Liver (tissue), 9 donors: ENCODE data around the gene CFAP57. TPM values are rescaled to one million over a fixed set of nuclear protein-coding genes. Genes with fewer than 3 reads are reported as not detected.

Experiments
- DNase-seq: peaks from one replicate; pipeline ENCODE4 v3.0.0-alpha.2; 2017; ENCODE audit warnings: low spot score
- H3K27ac ChIP-seq, 2 donors: one replicate each; pipeline ENCODE4 v1.7.0; 2013; ENCODE audit warnings: inconsistent platforms in 2 of 2, low read length in 2 of 2, control low read depth in 1 of 2, low read depth in 1 of 2, mild to moderate bottlenecking in 1 of 2
- H3K27me3 ChIP-seq, 4 donors: one replicate each; pipeline versions ENCODE4 v1.6.1 to v1.7.0; 2013; ENCODE audit warnings: low read length in 3 of 4, inconsistent platforms in 1 of 4, mild to moderate bottlenecking in 1 of 4, moderate library complexity in 1 of 4; ENCODE audit not compliant: control insufficient read depth in 4 of 4, insufficient read depth in 4 of 4
- H3K36me3 ChIP-seq, 4 donors: one replicate each; pipeline versions ENCODE4 v1.6.1 to v1.7.0; 2013; ENCODE audit warnings: low read length in 3 of 4, mild to moderate bottlenecking in 3 of 4, low read depth in 1 of 4, moderate library complexity in 1 of 4; ENCODE audit not compliant: control insufficient read depth in 4 of 4, insufficient read depth in 3 of 4
- H3K4me1 ChIP-seq, 4 donors: one replicate each; pipeline versions ENCODE4 v1.6.1 to v1.7.0; 2013; ENCODE audit warnings: low read length in 3 of 4, mild to moderate bottlenecking in 3 of 4, moderate library complexity in 1 of 4; ENCODE audit not compliant: control insufficient read depth in 4 of 4, insufficient read depth in 4 of 4
- H3K4me3 ChIP-seq, 3 donors: one replicate each; pipeline versions ENCODE4 v1.6.1 to v1.7.0; 2013; ENCODE audit warnings: low read length in 3 of 3, control low read depth in 1 of 3, low read depth in 1 of 3, mild to moderate bottlenecking in 1 of 3
- H3K9ac ChIP-seq, 2 donors: one replicate each; pipeline ENCODE4 v1.7.0; 2013; ENCODE audit warnings: low read length in 2 of 2, mild to moderate bottlenecking in 2 of 2, moderate library complexity in 2 of 2, control low read depth in 1 of 2, low read depth in 1 of 2
- H3K9me3 ChIP-seq, 4 donors: one replicate each; pipeline versions ENCODE4 v1.6.1 to v1.7.0; 2013; ENCODE audit warnings: low read length in 3 of 4; ENCODE audit not compliant: control insufficient read depth in 4 of 4
- ATF3 ChIP-seq: IDR thresholded peaks from 2 replicates; pipeline ENCODE4 v1.6.1; 2016; ENCODE audit warnings: antibody characterized with exemption
- CTCF ChIP-seq: fragments of 150-350 bp; IDR thresholded peaks from 2 replicates; pipeline ENCODE4 v1.5.1; 2017; ENCODE audit warnings: improper control_type of control experiment, low read depth, low read length; ENCODE audit not compliant: missing input control
- EGR1 ChIP-seq, 2 donors: IDR thresholded peaks; 2 replicates each; pipeline ENCODE4 v1.6.1; 2016 to 2018; ENCODE audit warnings: antibody characterized with exemption in 2 of 2, low read depth in 2 of 2
- FOXA1 ChIP-seq: IDR thresholded peaks from 2 replicates; pipeline ENCODE4 v1.6.1; 2016; ENCODE audit warnings: antibody characterized with exemption
- FOXA2 ChIP-seq: IDR thresholded peaks from 2 replicates; pipeline ENCODE4 v1.6.1; 2016; ENCODE audit warnings: antibody characterized with exemption
- GABPA ChIP-seq, 2 donors: IDR thresholded peaks in 1 of 2; conservative IDR thresholded peaks in 1 of 2; 2 replicates each; pipeline ENCODE4 v1.6.1; 2016; ENCODE audit warnings: antibody characterized with exemption in 2 of 2, mild to moderate bottlenecking in 1 of 2, moderate library complexity in 1 of 2
- HNF4A ChIP-seq, 2 donors: conservative IDR thresholded peaks; 2 replicates each; pipeline ENCODE4 v1.6.1; 2016; ENCODE audit warnings: antibody characterized with exemption in 2 of 2, mild to moderate bottlenecking in 2 of 2
- HNF4G ChIP-seq: IDR thresholded peaks from 2 replicates; pipeline ENCODE4 v1.6.1; 2016; ENCODE audit warnings: antibody characterized with exemption
- JUND ChIP-seq, 2 donors: IDR thresholded peaks; 2 replicates each; pipeline ENCODE4 v1.6.1; 2016; ENCODE audit warnings: antibody characterized with exemption in 2 of 2
- MAX ChIP-seq: IDR thresholded peaks from 2 replicates; pipeline ENCODE4 v1.6.1; 2016; ENCODE audit warnings: antibody characterized with exemption
- NR2F2 ChIP-seq: IDR thresholded peaks from 2 replicates; pipeline ENCODE4 v1.6.1; 2016; ENCODE audit warnings: antibody characterized with exemption
- RAD21 ChIP-seq, 2 donors: IDR thresholded peaks; 2 replicates each; pipeline ENCODE4 v1.6.1; 2016; ENCODE audit warnings: antibody characterized with exemption in 2 of 2, mild to moderate bottlenecking in 2 of 2
- REST ChIP-seq: IDR thresholded peaks from 2 replicates; pipeline ENCODE4 v1.6.1; 2016; ENCODE audit warnings: antibody characterized with exemption, mild to moderate bottlenecking
- RXRA ChIP-seq, 2 donors: IDR thresholded peaks; 2 replicates each; pipeline ENCODE4 v1.6.1; 2017 to 2018; ENCODE audit warnings: antibody characterized with exemption in 2 of 2, mild to moderate bottlenecking in 1 of 2
- SP1 ChIP-seq: IDR thresholded peaks from 2 replicates; pipeline ENCODE4 v1.6.1; 2018; ENCODE audit warnings: antibody characterized with exemption, mild to moderate bottlenecking
- TAF1 ChIP-seq: conservative IDR thresholded peaks from 2 replicates; pipeline ENCODE4 v1.6.1; 2016; ENCODE audit warnings: antibody characterized with exemption, mild to moderate bottlenecking
- YY1 ChIP-seq: IDR thresholded peaks from 2 replicates; pipeline ENCODE4 v1.6.1; 2016; ENCODE audit warnings: antibody characterized with exemption, mild to moderate bottlenecking
- ZBTB33 ChIP-seq: IDR thresholded peaks from 2 replicates; pipeline ENCODE4 v1.6.1; 2016; ENCODE audit warnings: antibody characterized with exemption
- WGBS: extraction: QIAGEN DNeasy Blood & Tissue Kit; methylation state at CpG from one replicate; pipeline ENCODE4 v1.1.7; 2013; 5-methylcytosine and 5-hydroxymethylcytosine counted together
- polyA plus RNA-seq, 2 donors: library from polyadenylated mRNA; stranded (reverse) in 1 of 2; unstranded in 1 of 2; fragments of 200-250 nt in 1 of 2; fragments of >200 nt in 1 of 2; fragmentation: Nextera tagmentation in 1 of 2; extraction: Ambion mirVana in 1 of 2; gene quantifications; one replicate each; pipeline versions ENCODE4 v1.2.1 to v1.2.3, GENCODE V29; 2013 to 2015
- total RNA-seq, 2 donors: library from RNA; depleted of rRNA; stranded (reverse); fragments of >200 nt; gene quantifications; one replicate each; pipeline ENCODE4 v1.2.3, GENCODE V29; 2014
- donor health status: healthy.
- donor health status: healthy.
- donor health status: healthy.
- donor health status: healthy.
- donor health status: healthy.

The CFAP57 gene
- total and polyA plus RNA-seq, 4 donors = under 0.01 to 14.5 (median 0.10) TPM

GRCh38 chr1:43234267-43234666 lies 62.1 kb downstream of the CFAP57 start:
- H3K4me3 ChIP-seq = no peak overlapping the region
- TF ChIP-seq YY1 = no peak
- TF ChIP-seq MAX = no peak
- no peak for TF ChIP-seq HNF4A (conservative IDR thresholded peaks at IDR 0.05)
- TF ChIP-seq SP1 = no peak
- TF ChIP-seq ATF3 = no peak
- TF ChIP-seq RXRA (IDR thresholded peaks at IDR 0.05) = no peak
- TF ChIP-seq FOXA2 = no peak
- no peak for TF ChIP-seq HNF4G
- TF ChIP-seq REST = no peak
- TF ChIP-seq FOXA1 = no peak
- TF ChIP-seq JUND (IDR thresholded peaks at IDR 0.05) = no peak
- no peak for TF ChIP-seq EGR1 (IDR thresholded peaks at IDR 0.05; ENCODE audit: low read depth in 2 of 2)
- TF ChIP-seq TAF1 = no peak
- TF ChIP-seq NR2F2 = no peak
- TF ChIP-seq ZBTB33 = no peak
- no peak for TF ChIP-seq GABPA (IDR thresholded peaks at IDR 0.05 in 1 of 2, conservative IDR thresholded peaks at IDR 0.05 in 1 of 2)
- no peak for TF ChIP-seq RAD21 (IDR thresholded peaks at IDR 0.05)
- no peak for TF ChIP-seq CTCF
- no peak overlapping the region for H3K9ac ChIP-seq
- peak; percentile 20 for DNase-seq
- 97% methylated on average over 17 of the region's 17 CpGs for WGBS
- H3K27ac ChIP-seq = no peak overlapping the region
- no peaks in the 10 kb centered on the region for H3K27me3 ChIP-seq
- H3K36me3 ChIP-seq = no peaks in the 10 kb centered on the region
- H3K4me1 ChIP-seq = peaks cover 11 to 68% (median 59%) of the 10 kb centered on the region in 4 donors
- H3K9me3 ChIP-seq = no peaks in the 10 kb centered on the region
